ENCODE results near the gene PFDN1.

PFDN1 gene

GRCh38 chr5:140258016-140258415 lies 44.9 kb downstream of the PFDN1 start:
- DNase-seq, result no peak

DNA sequence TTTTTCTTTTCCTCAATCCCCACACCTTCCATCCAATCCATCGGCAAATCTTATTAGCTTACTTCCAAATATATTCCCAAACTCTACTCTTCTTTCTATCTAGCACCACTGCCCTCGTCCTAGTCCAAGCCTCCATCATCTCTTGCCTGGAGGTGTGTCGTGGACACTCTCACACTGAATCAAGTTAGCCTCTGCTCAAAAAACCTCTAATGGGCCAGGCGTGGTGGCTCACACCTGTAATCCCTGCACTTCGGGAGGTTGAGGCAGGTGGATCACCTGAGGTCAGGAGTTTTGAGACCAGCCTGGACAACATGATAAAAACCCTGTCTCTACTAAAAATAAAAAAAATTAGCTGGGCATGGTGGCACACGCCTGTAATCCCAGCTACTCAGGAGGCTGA lies 46.2 kb downstream of the PFDN1 start:
- no peak for DNase-seq

- no peak for DNase-seq
Measured at GRCh38 chr5:140255460-140256157, 47.3 kb downstream of the PFDN1 start.

- DNase-seq, result no peak
Measured at GRCh38 chr5:140253985-140254384, 48.9 kb downstream of the PFDN1 start.

- DNase-seq, result no peak
Measured at GRCh38 chr5:140252470-140253126, 50.3 kb downstream of the PFDN1 start.

DNA sequence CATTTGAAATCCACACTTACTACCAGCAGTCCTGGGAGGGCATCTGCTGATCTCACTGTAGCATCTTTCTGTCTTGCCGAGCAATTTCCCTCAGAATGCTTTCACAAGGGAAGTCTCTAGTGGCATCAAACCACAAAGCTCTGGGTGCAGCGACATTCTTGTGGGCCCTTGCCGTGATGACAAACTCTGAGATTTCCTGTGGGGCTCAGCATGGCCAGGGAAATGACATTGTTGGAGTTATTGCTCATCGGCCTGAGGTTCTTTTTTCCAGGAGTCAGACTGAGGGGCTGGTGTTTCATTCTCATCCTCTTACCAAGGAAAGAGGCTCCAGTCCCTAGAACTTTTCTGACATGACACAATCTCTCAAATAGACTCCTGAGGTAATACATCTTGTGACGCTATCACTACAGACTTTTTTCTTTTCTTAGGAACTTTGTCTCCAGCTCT lies 51.4 kb downstream of the PFDN1 start:
- DNase-seq, result no peak

DNA sequence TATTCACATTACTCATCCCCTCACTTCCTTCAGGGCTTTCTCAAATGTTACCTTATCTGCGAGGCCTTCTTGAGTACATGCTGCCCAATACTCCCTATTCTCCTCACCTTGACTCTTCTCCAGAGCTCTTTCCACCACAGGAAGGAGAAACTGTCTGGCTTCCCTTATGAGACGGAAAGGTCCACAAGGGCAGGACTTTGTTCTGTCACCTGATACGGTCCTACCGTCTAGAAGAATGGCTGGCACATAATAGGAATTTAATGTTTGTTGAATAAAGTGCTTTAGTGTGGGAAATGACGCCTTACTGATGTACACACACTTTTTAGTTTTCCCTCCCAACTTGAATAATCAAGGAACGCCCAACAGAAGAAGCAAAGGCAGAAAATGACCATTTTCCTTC lies 52.5 kb downstream of the PFDN1 start:
- DNase-seq, result no peak

GRCh38 chr5:140249536-140249935 lies 53.4 kb downstream of the PFDN1 start:
- DNase-seq, result no peak

DNA sequence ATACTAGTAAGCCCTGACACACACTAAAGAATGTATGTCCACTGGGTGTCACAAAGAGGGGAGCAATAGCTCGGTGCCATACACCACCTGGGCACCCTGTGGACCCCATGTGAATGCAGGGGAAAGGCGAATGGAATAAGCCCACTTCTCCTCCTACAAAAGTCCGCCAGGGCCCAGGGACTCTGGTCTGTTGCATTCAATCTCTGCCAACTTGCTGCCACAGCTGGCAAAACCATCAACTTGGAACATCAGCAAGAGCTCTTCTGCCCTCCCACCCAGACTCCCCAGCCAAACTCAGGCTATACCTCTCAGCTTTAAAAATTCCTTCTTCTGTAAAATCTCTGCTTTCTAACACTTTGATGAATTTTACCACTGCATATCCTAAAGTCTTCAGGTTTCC lies 54.5 kb downstream of the PFDN1 start:
- no peak for DNase-seq

GRCh38 chr5:140246378-140247122 lies 56.4 kb downstream of the PFDN1 start:
- DNase-seq, result no peak

GRCh38 chr5:140245926-140246325 lies 57.0 kb downstream of the PFDN1 start:
- DNase-seq, result no peak

GRCh38 chr5:140245341-140245740 lies 57.6 kb downstream of the PFDN1 start:
- no peak for DNase-seq

- peak; percentile 51 for DNase-seq
Measured at GRCh38 chr5:140244525-140245025, 58.3 kb downstream of the PFDN1 start.

DNA sequence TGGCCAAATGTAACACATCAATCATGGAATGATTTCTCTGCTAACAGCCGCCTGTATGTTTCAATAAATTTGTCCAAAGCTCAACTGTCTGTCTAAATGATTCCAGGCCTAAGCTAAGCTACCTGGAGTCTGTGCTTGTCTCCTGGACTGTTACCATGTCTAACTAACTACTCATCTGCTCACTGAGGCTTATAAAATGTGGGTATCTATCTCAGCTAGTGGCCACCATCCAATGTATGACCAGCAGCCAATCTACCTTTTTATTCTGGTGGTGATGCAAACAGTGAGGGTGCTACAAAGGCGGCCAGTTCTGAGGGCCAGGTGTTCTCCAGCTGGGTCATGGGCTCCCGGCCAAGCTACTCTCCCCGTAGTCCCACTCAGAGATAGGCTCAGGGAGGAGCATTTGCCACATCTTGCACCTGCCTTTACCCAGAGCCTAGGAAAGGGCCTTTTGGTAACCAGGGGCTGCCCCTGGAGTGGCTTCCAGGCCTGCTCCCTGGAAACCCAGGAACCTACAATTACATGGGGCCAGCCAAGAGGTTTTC lies 59.1 kb downstream of the PFDN1 start:
- no peak for DNase-seq

- DNase-seq, result no peak
Measured at GRCh38 chr5:140242890-140243585, 59.9 kb downstream of the PFDN1 start.

DNA sequence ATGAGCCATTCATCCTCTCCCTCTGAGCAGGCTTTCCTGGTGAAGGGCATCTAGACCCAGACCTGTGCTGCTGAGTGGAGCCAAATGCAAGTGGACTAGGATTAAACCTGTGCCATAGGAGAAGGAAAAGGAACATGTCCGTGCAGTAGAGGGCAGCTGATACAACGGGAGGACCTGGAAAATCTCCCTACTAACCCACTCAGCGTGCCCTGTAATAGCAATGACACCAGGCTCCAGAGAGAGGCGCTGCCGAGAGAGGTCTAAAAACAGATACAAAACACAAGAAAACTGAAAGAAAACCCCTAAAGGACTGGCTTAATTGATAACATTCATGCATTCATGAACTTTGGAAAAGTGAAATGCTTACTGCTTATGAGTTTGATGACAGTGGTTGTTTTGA lies 60.8 kb downstream of the PFDN1 start:
- DNase-seq, result no peak

DNA sequence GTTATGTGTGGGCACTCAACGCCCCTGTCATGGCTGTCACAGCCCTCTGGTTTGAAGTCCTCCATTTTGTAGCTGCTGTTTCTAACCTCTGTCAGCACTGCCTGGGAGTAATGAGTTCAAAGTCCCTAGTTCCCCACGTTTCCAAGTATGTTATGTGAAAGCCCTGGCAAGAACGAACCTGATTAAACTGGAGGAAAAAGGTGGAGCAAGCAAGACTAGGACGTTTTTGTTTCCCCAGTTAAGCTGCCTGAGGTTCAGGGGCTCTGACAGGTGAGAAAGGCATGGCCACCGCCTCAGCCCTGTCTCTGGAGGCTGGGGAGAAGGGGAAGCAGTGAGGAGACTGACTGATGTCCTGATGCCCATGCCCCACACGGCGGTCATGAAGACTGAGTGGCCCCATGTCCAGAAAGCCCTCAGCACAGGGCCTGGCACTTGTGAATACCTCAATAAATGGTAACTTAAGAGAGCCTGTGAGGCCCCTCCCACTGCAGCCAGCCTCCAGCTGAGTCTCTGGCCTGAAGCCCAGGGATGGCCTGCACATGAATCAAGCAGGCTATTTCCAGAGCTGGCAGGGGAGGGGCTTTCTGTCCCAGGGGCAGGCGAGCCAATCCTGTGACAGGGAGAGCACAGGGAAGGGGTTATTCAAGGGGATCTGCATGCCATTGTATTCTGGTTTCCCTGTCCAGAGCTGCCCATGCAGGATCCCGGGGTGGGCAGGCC lies 61.8 kb downstream of the PFDN1 start:
- DNase-seq, result peak; percentile 39

- DNase-seq, result peak; percentile 6
Measured at GRCh38 chr5:140239939-140240700, 62.8 kb downstream of the PFDN1 start.

- no peak for DNase-seq
Measured at GRCh38 chr5:140239461-140239860, 63.4 kb downstream of the PFDN1 start.

DNA sequence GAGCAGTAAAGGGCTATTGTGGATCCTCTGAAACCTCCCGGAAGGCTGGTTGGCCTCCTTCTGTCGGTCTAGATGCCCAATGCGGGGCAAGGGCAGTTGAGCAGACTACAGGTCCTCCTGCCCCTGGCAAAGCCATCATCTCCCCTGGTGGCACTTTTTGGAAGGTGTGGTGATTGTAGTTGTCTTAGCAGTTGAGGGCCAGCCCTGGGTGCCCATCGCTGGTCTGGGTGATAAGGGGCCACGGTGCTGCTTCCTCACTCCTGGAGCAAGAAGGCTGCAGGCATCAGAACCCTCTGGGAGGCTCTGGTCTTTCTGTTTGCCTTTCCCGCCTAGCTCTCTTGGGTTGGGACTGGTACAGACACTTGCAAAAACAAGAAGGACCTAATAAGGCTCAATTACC lies 64.1 kb downstream of the PFDN1 start:
- no peak for DNase-seq

DNA sequence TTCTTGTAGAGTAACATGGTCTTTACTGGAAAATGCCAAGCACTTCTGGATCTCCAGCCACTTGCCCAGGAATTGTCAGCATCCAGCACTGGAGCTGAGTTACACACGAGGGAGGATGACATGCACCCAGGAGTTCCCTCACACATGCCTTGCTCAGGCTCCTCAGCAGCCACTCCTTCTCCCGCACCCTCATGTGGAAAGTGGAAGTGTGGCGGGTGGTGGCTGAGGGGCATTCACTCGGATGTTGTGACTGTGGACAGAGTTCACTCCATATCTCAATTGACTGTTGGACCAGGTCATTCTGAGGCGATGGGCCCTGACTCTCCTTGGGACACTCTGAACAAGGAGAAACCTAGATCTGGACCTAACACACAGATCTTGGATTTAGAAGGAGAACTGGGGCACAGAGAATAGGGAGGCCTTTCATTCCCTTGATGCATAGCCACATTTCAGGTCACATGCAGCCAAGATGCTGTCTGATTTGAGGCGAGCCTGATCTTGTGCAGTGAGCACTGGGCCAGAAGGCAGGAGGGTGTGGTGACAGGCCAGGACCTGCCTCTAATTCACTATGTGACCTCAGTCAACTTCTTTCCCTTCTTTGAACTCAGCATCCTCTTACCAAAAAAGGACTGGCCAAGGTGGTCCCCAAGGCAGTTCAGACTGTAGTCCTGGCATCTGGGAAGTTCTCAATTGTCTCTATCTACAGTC lies 65.9 kb downstream of the PFDN1 start:
- peak; percentile 2 for DNase-seq
